SK-N-SH treated with all-trans-retinoic acid at 6 μM for 48 hours (cell line): ENCODE measurements around the gene DCBLD1.

Source experiments
- ARNTL ChIP-seq: fragments of 450-650 bp; formaldehyde crosslinking; IDR thresholded peaks from 2 replicates; pipeline ENCODE4 v1.5.0; 2020; ENCODE audit warnings: low read depth, mild to moderate bottlenecking, moderate library complexity, borderline replicate concordance
- BACH2 ChIP-seq: fragments of 250-450 bp; sonication (Bioruptor Pico); IDR thresholded peaks from 2 replicates; pipeline ENCODE4 v1.9.0; 2021; ENCODE audit warnings: mild to moderate bottlenecking, borderline replicate concordance
- CREB5 ChIP-seq: fragments of 250-450 bp; sonication (Bioruptor Pico); IDR thresholded peaks from 2 replicates; pipeline ENCODE4 v1.5.1; 2020; ENCODE audit warnings: low read depth, mild to moderate bottlenecking, moderate library complexity
- CSRNP3 ChIP-seq: fragments of 250-450 bp; sonication (Bioruptor Pico); IDR thresholded peaks from 2 replicates; pipeline ENCODE4 v1.5.1; 2021; ENCODE audit warnings: mild to moderate bottlenecking, moderate library complexity
- OSR1 ChIP-seq: fragments of 250-450 bp; sonication (Bioruptor Pico); IDR thresholded peaks from 2 replicates; pipeline ENCODE4 v1.8.0; 2022; ENCODE audit warnings: moderate library complexity, mild to moderate bottlenecking, inconsistent platforms
- PATZ1 ChIP-seq: fragments of 250-450 bp; sonication (Bioruptor Pico); IDR thresholded peaks from 2 replicates; pipeline ENCODE4 v1.8.0; 2020; ENCODE audit warnings: mild to moderate bottlenecking, moderate library complexity, borderline replicate concordance
- TOX ChIP-seq: fragments of 250-450 bp; sonication (Bioruptor Pico); IDR thresholded peaks from 2 replicates; pipeline ENCODE4 v1.8.0; 2021; ENCODE audit warnings: mild to moderate bottlenecking, moderate library complexity, borderline replicate concordance
- ZFP3 ChIP-seq: fragments of 250-450 bp; sonication (Bioruptor Pico); IDR thresholded peaks from 2 replicates; pipeline ENCODE4 v1.5.0; 2020; ENCODE audit warnings: mild to moderate bottlenecking, moderate library complexity

GRCh38 chr6:117590447-117590846 is 108.0 kb downstream of the DCBLD1 start:
- TF ChIP-seq TOX, result no peak
- no peak for TF ChIP-seq CSRNP3 (CRISPR knock-in tag)
- TF ChIP-seq CREB5 (CRISPR knock-in tag), result no peak
- TF ChIP-seq BACH2, result no peak
- no peak for TF ChIP-seq ZFP3 (CRISPR knock-in tag)
- no peak for TF ChIP-seq ARNTL (CRISPR knock-in tag)
- TF ChIP-seq OSR1 (CRISPR knock-in tag), result no peak
- TF ChIP-seq PATZ1 (CRISPR knock-in tag), result no peak
